Ureter (tissue), 1 donor: Measurements from ENCODE around the gene PCDHA5. TPM values are rescaled to one million over a fixed set of nuclear protein-coding genes. Genes with fewer than 3 reads are reported as not detected.
"Not testable (repeated sequence)": the region's sequence is repeated elsewhere in the genome, so short reads cannot be mapped to it uniquely, and the experiment has no call there.

Experiments used
- DNase-seq: peaks from one replicate; pipeline ENCODE4 v3.0.0-alpha.2; 2020; ENCODE audit warnings: low spot score
- total RNA-seq: library from RNA; stranded (reverse); gene quantifications from one replicate; pipeline ENCODE4 v1.2.4, GENCODE V29; 2023
- donor health status: DM: yes; HTN: yes; CAD: no.

PCDHA5 gene
- total RNA-seq, result 0.49 TPM

GRCh38 chr5:140821375-140822280 is at the start of gene PCDHA5:
Gene PCDHA5, plus strand, starts transcription at chr5:140821613.
- no peak for DNase-seq

GRCh38 chr5:140780512-140780911 is 40.9 kb upstream of the PCDHA5 start:
- DNase-seq, result no peak

GRCh38 chr5:140785905-140786686 is 35.3 kb upstream of the PCDHA5 start, which contains the start of gene PCDHA1:
Gene PCDHA1, plus strand, starts transcription at chr5:140786140.
- DNase-seq, result no peak

- DNase-seq, result not testable (repeated sequence)
These were observed 34.0 kb upstream of the PCDHA5 start for GRCh38 chr5:140787422-140787821.

- not testable (repeated sequence) for DNase-seq
These were observed 33.4 kb upstream of the PCDHA5 start for GRCh38 chr5:140787849-140788504.

GRCh38 chr5:140791089-140791488 is 30.3 kb upstream of the PCDHA5 start:
- DNase-seq, result no peak

GRCh38 chr5:140794595-140795258 is 26.7 kb upstream of the PCDHA5 start, which contains the start of gene PCDHA2:
Gene PCDHA2, plus strand, starts transcription at chr5:140794852.
- no peak for DNase-seq

- DNase-seq, result no peak
These were observed 26.2 kb upstream of the PCDHA5 start for GRCh38 chr5:140795259-140795641.

- DNase-seq, result not testable (repeated sequence)
These were observed 25.2 kb upstream of the PCDHA5 start for GRCh38 chr5:140796072-140796717.

- DNase-seq, result no peak
These were observed 24.7 kb upstream of the PCDHA5 start for GRCh38 chr5:140796718-140797095.

- no peak for DNase-seq
These were observed 20.5 kb upstream of the PCDHA5 start, which contains the start of gene PCDHA3 for GRCh38 chr5:140800816-140801493. Gene PCDHA3, plus strand, starts transcription at chr5:140801057.

GRCh38 chr5:140801494-140801841 is 19.9 kb upstream of the PCDHA5 start:
- DNase-seq, result no peak

- DNase-seq, result not testable (repeated sequence)
These were observed 19.0 kb upstream of the PCDHA5 start for GRCh38 chr5:140802381-140802780.

GRCh38 chr5:140802781-140803271 is 18.6 kb upstream of the PCDHA5 start:
- DNase-seq, result no peak

GRCh38 chr5:140806834-140807775 is 14.3 kb upstream of the PCDHA5 start, which contains the start of gene PCDHA4:
Gene PCDHA4, plus strand, starts transcription at chr5:140807068.
- no peak for DNase-seq

GRCh38 chr5:140808241-140808888 is 13.0 kb upstream of the PCDHA5 start:
- DNase-seq, result not testable (repeated sequence)

GRCh38 chr5:140808889-140809291 is 12.5 kb upstream of the PCDHA5 start:
- DNase-seq, result no peak

- DNase-seq, result no peak
These were observed 842 bp downstream of the PCDHA5 start for GRCh38 chr5:140822281-140822629.

- DNase-seq, result not testable (repeated sequence)
These were observed 1.6 kb downstream of the PCDHA5 start for GRCh38 chr5:140822969-140823368.
